HepG2 (cell line): ENCODE data around the gene KRTAP21-1. TPM values are rescaled to one million over a fixed set of nuclear protein-coding genes. Genes with fewer than 3 reads are reported as not detected.

Source experiments
- LRRFIP1 ChIP-seq: sonication (generic); formaldehyde crosslinking; conservative IDR thresholded peaks from 2 replicates; pipeline ENCODE4 v1.4.0; 2020; ENCODE audit warnings: missing genetic modification reagents
- RFXANK ChIP-seq: IDR thresholded peaks from 2 replicates; pipeline ENCODE4 v1.6.1; 2016
- RORA ChIP-seq: sonication (generic); formaldehyde crosslinking; IDR thresholded peaks from 2 replicates; pipeline ENCODE4 v1.5.0; 2020; ENCODE audit warnings: mild to moderate bottlenecking, missing genetic modification reagents, moderate library complexity
- TCF12 ChIP-seq, 2 experiments: fragments of 450-650 bp in 1 of 2; sonication (generic) in 1 of 2; formaldehyde crosslinking in 1 of 2; IDR thresholded peaks; 2 replicates each; pipeline versions ENCODE4 v1.6.1 to v1.8.0; 2017 to 2022; ENCODE audit warnings: antibody characterized with exemption in 1 of 2, mild to moderate bottlenecking in 1 of 2, missing genetic modification reagents in 1 of 2, moderate library complexity in 1 of 2
- TFE3 ChIP-seq: IDR thresholded peaks from 2 replicates; pipeline ENCODE4 v1.6.1; 2016
- TIGD3 ChIP-seq: sonication (generic); formaldehyde crosslinking; IDR thresholded peaks from 2 replicates; pipeline ENCODE4 v1.5.1; 2020; ENCODE audit warnings: mild to moderate bottlenecking, missing genetic modification reagents, borderline replicate concordance
- ZFX ChIP-seq: sonication (generic); formaldehyde crosslinking; IDR thresholded peaks from 2 replicates; pipeline ENCODE4 v1.4.0; 2020; ENCODE audit warnings: mild to moderate bottlenecking, low read depth, missing genetic modification reagents, moderate library complexity
- ZNF34 ChIP-seq: sonication (generic); formaldehyde crosslinking; IDR thresholded peaks from 2 replicates; pipeline ENCODE4 v1.4.0; 2020; ENCODE audit warnings: mild to moderate bottlenecking, missing genetic modification reagents, borderline replicate concordance
- ZNF619 ChIP-seq: sonication (generic); formaldehyde crosslinking; IDR thresholded peaks from 2 replicates; pipeline ENCODE4 v1.4.0; 2020; ENCODE audit warnings: mild to moderate bottlenecking, missing genetic modification reagents
- polyA plus RNA-seq, 8 experiments: library from polyadenylated mRNA; depleted of rRNA in 3 of 8; stranded (reverse) in 7 of 8; unstranded in 1 of 8; fragments of >200 nt; fragmentation: Illumina TruSeq in 4 of 8; extraction: Trizol in 4 of 8; gene quantifications; 2 replicates each; pipeline versions ENCODE4 v1.2.1 to v1.2.3, GENCODE V29; 2011 to 2016; ENCODE audit warnings: low read depth in 4 of 8, missing spikeins in 1 of 8, mixed read lengths in 1 of 8; ENCODE audit not compliant: insufficient read depth in 1 of 8
- total RNA-seq, 5 experiments: library from RNA; depleted of rRNA; stranded (reverse); fragments of >200 nt; fragmentation: Illumina TruSeq; extraction: Trizol; gene quantifications; 2 replicates each; pipeline ENCODE4 v1.2.3, GENCODE V29; 2016; ENCODE audit warnings: low read depth in 1 of 5
- TF ChIP-seq, protein P1 (sequence below): sonication (generic); formaldehyde crosslinking; IDR thresholded peaks from 2 replicates; pipeline ENCODE4 v1.5.0; 2020; ENCODE audit warnings: missing genetic modification reagents
- TF ChIP-seq, protein P2 (sequence below): sonication (generic); formaldehyde crosslinking; IDR thresholded peaks from 2 replicates; pipeline ENCODE4 v1.4.0; 2020; ENCODE audit warnings: missing genetic modification reagents

Gene KRTAP21-1
- total and polyA plus RNA-seq, 2 of the 13 experiments (the other 11 are each of a cell fraction or from before 2014, with no cell fraction given), result not detected

- TF ChIP-seq ZFX (CRISPR knock-in tag) (no peak), RORA (CRISPR knock-in tag) (no peak), RFXANK (CRISPR knock-in tag) (no peak), ZNF619 (no peak), TCF12 (IDR thresholded peaks at IDR 0.05) (no peak), TCF12 (CRISPR knock-in tag; IDR thresholded peaks at IDR 0.05) (no peak), LRRFIP1 (CRISPR knock-in tag) (no peak), TIGD3 (CRISPR knock-in tag) (no peak), ZNF34 (CRISPR knock-in tag) (no peak), TFE3 (no peak)
- TF ChIP-seq, protein P1, sequence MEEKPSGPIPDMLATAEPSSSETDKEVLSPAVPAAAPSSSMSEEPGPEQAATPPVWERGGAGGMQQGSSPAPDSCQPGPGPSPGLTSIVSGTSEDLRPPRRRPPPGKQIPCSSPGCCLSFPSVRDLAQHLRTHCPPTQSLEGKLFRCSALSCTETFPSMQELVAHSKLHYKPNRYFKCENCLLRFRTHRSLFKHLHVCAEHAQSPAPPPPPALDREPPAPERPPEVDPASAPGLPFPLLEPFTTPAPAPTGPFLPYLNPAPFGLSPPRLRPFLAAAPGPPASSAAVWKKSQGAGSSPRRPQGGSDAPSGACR (CRISPR knock-in tag), result no peak
- TF ChIP-seq, protein P2, sequence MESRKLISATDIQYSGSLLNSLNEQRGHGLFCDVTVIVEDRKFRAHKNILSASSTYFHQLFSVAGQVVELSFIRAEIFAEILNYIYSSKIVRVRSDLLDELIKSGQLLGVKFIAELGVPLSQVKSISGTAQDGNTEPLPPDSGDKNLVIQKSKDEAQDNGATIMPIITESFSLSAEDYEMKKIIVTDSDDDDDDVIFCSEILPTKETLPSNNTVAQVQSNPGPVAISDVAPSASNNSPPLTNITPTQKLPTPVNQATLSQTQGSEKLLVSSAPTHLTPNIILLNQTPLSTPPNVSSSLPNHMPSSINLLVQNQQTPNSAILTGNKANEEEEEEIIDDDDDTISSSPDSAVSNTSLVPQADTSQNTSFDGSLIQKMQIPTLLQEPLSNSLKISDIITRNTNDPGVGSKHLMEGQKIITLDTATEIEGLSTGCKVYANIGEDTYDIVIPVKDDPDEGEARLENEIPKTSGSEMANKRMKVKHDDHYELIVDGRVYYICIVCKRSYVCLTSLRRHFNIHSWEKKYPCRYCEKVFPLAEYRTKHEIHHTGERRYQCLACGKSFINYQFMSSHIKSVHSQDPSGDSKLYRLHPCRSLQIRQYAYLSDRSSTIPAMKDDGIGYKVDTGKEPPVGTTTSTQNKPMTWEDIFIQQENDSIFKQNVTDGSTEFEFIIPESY (CRISPR knock-in tag), result no peak
These were observed 45.4 kb upstream of the KRTAP21-1 start (continued) for GRCh38 chr21:30800605-30801004.
